Neural crest cell (in vitro differentiated cells): ENCODE results near the gene TNS3. TPM values are rescaled to one million over a fixed set of nuclear protein-coding genes. Genes with fewer than 3 reads are reported as not detected.

ENCODE experiments used
- DNase-seq: peaks from one replicate; pipeline ENCODE4 v3.0.0; 2021; ENCODE audit warnings: low read depth, mixed read lengths, low spot score
- H3K27ac Mint-ChIP-seq: one replicate; pipeline ENCODE4 v1.8.0; 2021; ENCODE audit warnings: mild to moderate bottlenecking, mixed read lengths; ENCODE audit not compliant: unreplicated experiment
- H3K27me3 Mint-ChIP-seq: 2 replicates; pipeline ENCODE4 v1.8.0; 2021; ENCODE audit warnings: low read depth, mild to moderate bottlenecking, mixed read lengths
- H3K36me3 Mint-ChIP-seq: 2 replicates; pipeline ENCODE4 v1.8.0; 2021; ENCODE audit warnings: low read depth, mild to moderate bottlenecking, mixed read lengths
- H3K4me1 Mint-ChIP-seq: 2 replicates; pipeline ENCODE4 v1.8.0; 2021; ENCODE audit warnings: mixed read lengths
- H3K4me3 Mint-ChIP-seq: one replicate; pipeline ENCODE4 v1.8.0; 2021; ENCODE audit warnings: mild to moderate bottlenecking, mixed read lengths
- H3K9me3 Mint-ChIP-seq: 2 replicates; pipeline ENCODE4 v1.8.0; 2021; ENCODE audit warnings: mixed read lengths
- CTCF ChIP-seq: fragments of 200-600 bp; sonication (generic); conservative IDR thresholded peaks from 2 replicates; pipeline ENCODE4 v1.5.0; 2021; ENCODE audit warnings: antibody characterized with exemption, mild to moderate bottlenecking
- total RNA-seq: library from RNA; stranded (reverse); gene quantifications from 2 replicates; pipeline ENCODE4 v1.2.1, GENCODE V29; 2021

Gene TNS3
- total RNA-seq, 1 donor from 2014 or later = 26.4 TPM

- no peak for DNase-seq
- Mint-ChIP-seq H3K27ac (no peak overlapping the region), H3K27me3 (no peaks in the 10 kb centered on the region), H3K9me3 (no peaks in the 10 kb centered on the region), H3K4me3 (no peak overlapping the region), H3K36me3 (peaks cover 16% of the 10 kb centered on the region), H3K4me1 (peaks cover 13% of the 10 kb centered on the region)
- no peak for TF ChIP-seq CTCF
These were observed 180.0 kb downstream of the TNS3 start for GRCh38 chr7:47401611-47402570.

GRCh38 chr7:47400741-47401206 lies 181.1 kb downstream of the TNS3 start:
- DNase-seq = no peak
- Mint-ChIP-seq H3K27me3 (no peaks in the 10 kb centered on the region), H3K4me1 (peaks cover 5% of the 10 kb centered on the region), H3K4me3 (no peak overlapping the region), H3K27ac (no peak overlapping the region), H3K9me3 (no peaks in the 10 kb centered on the region), H3K36me3 (peaks cover 20% of the 10 kb centered on the region)
- TF ChIP-seq CTCF = no peak

GRCh38 chr7:47400001-47400400 lies 181.9 kb downstream of the TNS3 start:
- H3K27me3 Mint-ChIP-seq = no peaks in the 10 kb centered on the region
- no peaks in the 10 kb centered on the region for H3K9me3 Mint-ChIP-seq
- TF ChIP-seq CTCF = no peak
- no peak overlapping the region for H3K4me3 Mint-ChIP-seq
- peaks cover 5% of the 10 kb centered on the region for H3K4me1 Mint-ChIP-seq
- DNase-seq = no peak
- no peak overlapping the region for H3K27ac Mint-ChIP-seq
- H3K36me3 Mint-ChIP-seq = peaks cover 24% of the 10 kb centered on the region

- TF ChIP-seq CTCF = no peak
- no peaks in the 10 kb centered on the region for H3K27me3 Mint-ChIP-seq
- H3K36me3 Mint-ChIP-seq = peaks cover 21% of the 10 kb centered on the region
- no peak for DNase-seq
- H3K4me1 Mint-ChIP-seq = no peaks in the 10 kb centered on the region
- no peaks in the 10 kb centered on the region for H3K9me3 Mint-ChIP-seq
- H3K27ac Mint-ChIP-seq = no peak overlapping the region
- no peak overlapping the region for H3K4me3 Mint-ChIP-seq
These were observed 187.1 kb downstream of the TNS3 start for GRCh38 chr7:47394751-47395252.

GRCh38 chr7:47394216-47394615 lies 187.7 kb downstream of the TNS3 start:
- Mint-ChIP-seq H3K27ac (no peak overlapping the region), H3K4me3 (no peak overlapping the region), H3K9me3 (no peaks in the 10 kb centered on the region), H3K4me1 (no peaks in the 10 kb centered on the region), H3K36me3 (peaks cover 18% of the 10 kb centered on the region), H3K27me3 (no peaks in the 10 kb centered on the region)
- DNase-seq = no peak
- no peak for TF ChIP-seq CTCF
